ENCODE data around the gene PRLR. TPM values are rescaled to one million over a fixed set of nuclear protein-coding genes. Genes with fewer than 3 reads are reported as not detected.

The PRLR gene
- total and polyA plus RNA-seq, 9 of the 15 experiments (the other 6 are each of a cell fraction or from before 2014, with no cell fraction given) = 0.02 TPM; not detected in 8

- H3K4me2 ChIP-seq (ENCODE audit: insufficient read depth, low read length) = no peak overlapping the region
- no peaks in the 10 kb centered on the region; the same call in 1 of the 2 replicates for H4K20me1 ChIP-seq (replicated peaks; ENCODE audit: control insufficient read depth, insufficient read depth, low read length)
- no peak overlapping the region for H2AFZ ChIP-seq (ENCODE audit: low read depth, low read length)
- no peaks in the 10 kb centered on the region for H3K79me2 ChIP-seq (ENCODE audit: control insufficient read depth, insufficient read depth, low read length)
- BruUV-seq (replicated peaks) = no TSS peak
- H3K9ac ChIP-seq (ENCODE audit: insufficient read depth in 1 of 2, low read depth in 2 of 2, low read length in 2 of 2) = no peak overlapping the region
- in situ Hi-C loops (cut with MboI) = loop anchor here (25.0 kb wide), 1 partner anchor 711 kb away; no protein-coding TSS in a partner anchor
- no peak overlapping the region for H3K27ac ChIP-seq (ENCODE audit: extremely low read depth, low read depth, low read length)
- no peaks in the 10 kb centered on the region for H3K36me3 ChIP-seq (ENCODE audit: control insufficient read depth, insufficient read depth, low read length)
- H3K4me3 ChIP-seq = no peak overlapping the region
- no peaks in the 10 kb centered on the region for H3K9me3 ChIP-seq (replicated peaks; ENCODE audit: control insufficient read depth, insufficient read depth, low read depth, low read length)
- H3K27me3 ChIP-seq (ENCODE audit: control insufficient read depth in 2 of 2, insufficient read depth in 2 of 2, low read length in 2 of 2) = peaks cover 0 to 12% of the 10 kb centered on the region in 2 experiments; a peak in 2 of 5 replicates
- FAIRE-seq (no peak), ATAC-seq (no peak), DNase-seq (ENCODE audit: extremely low read depth in 1 of 4, low spot score in 3 of 4) (no peak)
- ChIA-PET POLR2A (interaction anchor here (0.7 to 1.2 kb wide), 4 partner anchors 10 to 14 kb away, joined by 3 to 5 read pairs (median 3); no protein-coding TSS in a partner anchor), CTCF (ENCODE audit: low intra/inter-chr PET ratio) (no interaction called here)
- 0% methylated on average over 4 of the region's 4 CpGs for WGBS (ENCODE audit: insufficient coverage, low coverage, missing lambda C conversion rate)
- no peaks in the 10 kb centered on the region for H3K4me1 ChIP-seq (replicated peaks in 1 of 2; ENCODE audit: control insufficient read depth in 2 of 2, insufficient read depth in 2 of 2, low read length in 2 of 2)
- intact Hi-C loops (cut with micrococcal nuclease) = no loop called here
- no peaks in the 10 kb centered on the region for H3K9me1 ChIP-seq (ENCODE audit: control insufficient read depth, insufficient read depth, low read length)
- no peak for TF ChIP-seq TAF15 (IDR thresholded peaks at IDR 0.05; ENCODE audit: low read depth, low read length)
- TF ChIP-seq RNF219 (CRISPR knock-in tag; IDR thresholded peaks at IDR 0.05) = no peak
- TF ChIP-seq U2AF1 (optimal IDR thresholded peaks at IDR 0.05; ENCODE audit: low read depth, low read length) = no peak
- TF ChIP-seq NFXL1 (CRISPR knock-in tag; IDR thresholded peaks at IDR 0.05) = no peak
- no peak for TF ChIP-seq HDAC2 (IDR thresholded peaks at IDR 0.05)
- no peak for TF ChIP-seq CHAMP1 (IDR thresholded peaks at IDR 0.05)
- TF ChIP-seq NRF1 (conservative IDR thresholded peaks at IDR 0.05 in 1 of 2, IDR thresholded peaks at IDR 0.05 in 1 of 2) = no peak
- TF ChIP-seq ELF1 (tag; IDR thresholded peaks at IDR 0.05) = no peak
- TF ChIP-seq WHSC1 (IDR thresholded peaks at IDR 0.05; ENCODE audit: low read length) = no peak
- no peak for TF ChIP-seq ZNF445 (CRISPR knock-in tag; IDR thresholded peaks at IDR 0.05; ENCODE audit: low read depth)
- no peak for TF ChIP-seq ZKSCAN1 (IDR thresholded peaks at IDR 0.05; ENCODE audit: low read depth, low read length)
- no peak for TF ChIP-seq NUFIP1 (IDR thresholded peaks at IDR 0.05; ENCODE audit: partially characterized antibody)
- no peak for TF ChIP-seq ZNF778 (CRISPR knock-in tag; IDR thresholded peaks at IDR 0.05)
- TF ChIP-seq ZNF780A (CRISPR knock-in tag; IDR thresholded peaks at IDR 0.05) = no peak
- no peak for TF ChIP-seq MBD1 (CRISPR knock-in tag; IDR thresholded peaks at IDR 0.05)
- TF ChIP-seq FOXO4 (CRISPR knock-in tag; IDR thresholded peaks at IDR 0.05) = no peak
- no peak for TF ChIP-seq SMAD3 (CRISPR knock-in tag; conservative IDR thresholded peaks at IDR 0.05)
Observed at GRCh38 chr5:35198686-35199085, 31.6 kb downstream of the PRLR start.

Measured in K562 (cell line).